ENCODE results near the gene RPS6KA2. TPM values are rescaled to one million over a fixed set of nuclear protein-coding genes. Genes with fewer than 3 reads are reported as not detected.

Gene RPS6KA2
- total and polyA plus RNA-seq, 9 donors: 24.4 to 75.5 (median 48.1) TPM

DNA sequence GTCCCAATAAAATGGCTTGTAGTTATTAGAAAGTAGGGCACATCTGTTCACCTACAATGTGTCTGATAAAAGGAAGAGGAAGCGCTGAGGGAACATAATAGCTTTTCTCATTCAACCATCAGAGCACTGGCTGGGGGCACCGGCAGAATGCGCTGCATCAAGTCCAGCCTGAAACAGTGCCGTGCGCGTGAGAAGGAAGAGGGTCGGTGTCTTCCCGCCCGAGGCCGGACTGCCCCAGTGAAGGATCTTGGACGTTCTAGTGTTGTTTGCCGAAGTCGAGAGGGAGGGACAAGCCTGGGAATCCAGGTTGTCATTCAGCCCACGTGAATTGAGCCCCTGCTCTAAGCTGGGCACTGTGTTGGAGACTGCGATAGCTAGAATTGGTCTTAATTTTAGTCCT lies 182.6 kb downstream of the RPS6KA2 start:
- H3K27ac ChIP-seq: no peak overlapping the region
- no peak overlapping the region for H3K4me3 ChIP-seq
- WGBS, 3 donors: 93 to 95% (median 94%) methylated on average over 15 of the region's 15 CpGs
- no peak for DNase-seq
- H3K36me3 ChIP-seq: no peaks in the 10 kb centered on the region
- no peaks in the 10 kb centered on the region for H3K27me3 ChIP-seq
- H3K4me1 ChIP-seq (ENCODE audit: insufficient read depth): no peaks in the 10 kb centered on the region
- intact Hi-C loops (cut with DNase I): no loop called here
- H3K9me3 ChIP-seq: no peaks in the 10 kb centered on the region
- no peak for TF ChIP-seq EP300 (IDR thresholded peaks at IDR 0.05)
- no peak for TF ChIP-seq POLR2A (IDR thresholded peaks at IDR 0.05)
- TF ChIP-seq, protein P1, sequence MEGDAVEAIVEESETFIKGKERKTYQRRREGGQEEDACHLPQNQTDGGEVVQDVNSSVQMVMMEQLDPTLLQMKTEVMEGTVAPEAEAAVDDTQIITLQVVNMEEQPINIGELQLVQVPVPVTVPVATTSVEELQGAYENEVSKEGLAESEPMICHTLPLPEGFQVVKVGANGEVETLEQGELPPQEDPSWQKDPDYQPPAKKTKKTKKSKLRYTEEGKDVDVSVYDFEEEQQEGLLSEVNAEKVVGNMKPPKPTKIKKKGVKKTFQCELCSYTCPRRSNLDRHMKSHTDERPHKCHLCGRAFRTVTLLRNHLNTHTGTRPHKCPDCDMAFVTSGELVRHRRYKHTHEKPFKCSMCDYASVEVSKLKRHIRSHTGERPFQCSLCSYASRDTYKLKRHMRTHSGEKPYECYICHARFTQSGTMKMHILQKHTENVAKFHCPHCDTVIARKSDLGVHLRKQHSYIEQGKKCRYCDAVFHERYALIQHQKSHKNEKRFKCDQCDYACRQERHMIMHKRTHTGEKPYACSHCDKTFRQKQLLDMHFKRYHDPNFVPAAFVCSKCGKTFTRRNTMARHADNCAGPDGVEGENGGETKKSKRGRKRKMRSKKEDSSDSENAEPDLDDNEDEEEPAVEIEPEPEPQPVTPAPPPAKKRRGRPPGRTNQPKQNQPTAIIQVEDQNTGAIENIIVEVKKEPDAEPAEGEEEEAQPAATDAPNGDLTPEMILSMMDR (IDR thresholded peaks at IDR 0.05): no peak

DNA sequence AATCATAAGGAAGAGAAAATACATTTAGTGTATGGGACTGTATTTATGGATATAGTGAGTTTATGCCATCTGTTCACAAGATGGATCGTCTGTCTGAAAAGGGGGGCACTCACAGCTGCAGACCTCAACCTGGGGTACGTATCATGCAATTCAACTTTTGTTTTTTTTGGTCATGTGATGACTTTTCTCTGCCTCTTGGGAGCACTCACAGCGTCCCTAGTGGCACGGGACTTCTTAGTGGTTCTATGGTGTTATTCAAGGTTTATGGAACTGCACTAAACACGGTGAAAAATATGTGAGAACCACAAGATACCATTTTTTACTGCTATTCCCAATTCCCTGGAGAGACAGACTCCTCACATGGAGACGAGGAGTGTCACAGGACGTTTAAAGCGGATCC lies 183.9 kb downstream of the RPS6KA2 start:
- no peak overlapping the region for H3K27ac ChIP-seq
- intact Hi-C loops (cut with DNase I): no loop called here
- no peaks in the 10 kb centered on the region for H3K4me1 ChIP-seq (ENCODE audit: insufficient read depth)
- H3K4me3 ChIP-seq: no peak overlapping the region
- no peaks in the 10 kb centered on the region for H3K9me3 ChIP-seq
- 78 to 88% (median 84%) methylated on average over 8 of the region's 8 CpGs for WGBS, 3 donors
- no peak for DNase-seq
- no peak for TF ChIP-seq EP300 (IDR thresholded peaks at IDR 0.05)
- no peak for TF ChIP-seq POLR2A (IDR thresholded peaks at IDR 0.05)
- TF ChIP-seq, protein P1 (IDR thresholded peaks at IDR 0.05): no peak
- no peaks in the 10 kb centered on the region for H3K36me3 ChIP-seq
- no peaks in the 10 kb centered on the region for H3K27me3 ChIP-seq

DNA sequence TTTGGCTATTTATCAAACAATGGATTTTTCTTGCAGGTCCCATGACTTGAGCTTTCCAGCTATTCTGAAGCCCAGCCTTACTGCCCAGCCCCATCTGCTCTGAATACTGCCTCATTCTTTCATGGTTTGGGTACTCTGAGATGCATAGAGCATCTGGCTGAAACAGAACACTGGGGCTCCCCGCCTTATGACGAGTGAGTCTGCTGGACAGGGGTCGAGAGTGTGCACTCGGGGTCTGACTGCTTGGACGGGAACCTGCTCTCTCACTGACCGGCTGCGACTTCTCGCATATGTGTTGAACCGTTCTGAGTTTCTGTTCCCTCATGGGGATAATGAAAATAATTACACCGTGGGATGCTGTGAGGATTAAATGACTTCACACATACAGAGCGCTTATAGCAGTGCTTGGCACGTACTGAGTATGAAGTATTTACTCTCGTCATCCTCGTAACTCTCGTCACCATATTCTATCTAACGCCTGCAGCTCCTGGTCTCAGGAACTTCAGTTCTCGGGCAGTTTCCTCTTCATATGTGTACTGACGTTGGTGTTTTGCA lies 184.8 kb downstream of the RPS6KA2 start:
- TF ChIP-seq, protein P1 (IDR thresholded peaks at IDR 0.05): no peak
- no peak for TF ChIP-seq EP300 (IDR thresholded peaks at IDR 0.05)
- TF ChIP-seq POLR2A (IDR thresholded peaks at IDR 0.05): no peak
- Histone ChIP-seq H3K27ac (no peak overlapping the region), H3K36me3 (no peaks in the 10 kb centered on the region), H3K4me3 (no peak overlapping the region), H3K27me3 (no peaks in the 10 kb centered on the region), H3K9me3 (no peaks in the 10 kb centered on the region), H3K4me1 (ENCODE audit: insufficient read depth) (no peaks in the 10 kb centered on the region)
- 82 to 88% (median 86%) methylated on average over 18 of the region's 18 CpGs for WGBS, 3 donors
- intact Hi-C loops (cut with DNase I): no loop called here
- no peak for DNase-seq

DNA sequence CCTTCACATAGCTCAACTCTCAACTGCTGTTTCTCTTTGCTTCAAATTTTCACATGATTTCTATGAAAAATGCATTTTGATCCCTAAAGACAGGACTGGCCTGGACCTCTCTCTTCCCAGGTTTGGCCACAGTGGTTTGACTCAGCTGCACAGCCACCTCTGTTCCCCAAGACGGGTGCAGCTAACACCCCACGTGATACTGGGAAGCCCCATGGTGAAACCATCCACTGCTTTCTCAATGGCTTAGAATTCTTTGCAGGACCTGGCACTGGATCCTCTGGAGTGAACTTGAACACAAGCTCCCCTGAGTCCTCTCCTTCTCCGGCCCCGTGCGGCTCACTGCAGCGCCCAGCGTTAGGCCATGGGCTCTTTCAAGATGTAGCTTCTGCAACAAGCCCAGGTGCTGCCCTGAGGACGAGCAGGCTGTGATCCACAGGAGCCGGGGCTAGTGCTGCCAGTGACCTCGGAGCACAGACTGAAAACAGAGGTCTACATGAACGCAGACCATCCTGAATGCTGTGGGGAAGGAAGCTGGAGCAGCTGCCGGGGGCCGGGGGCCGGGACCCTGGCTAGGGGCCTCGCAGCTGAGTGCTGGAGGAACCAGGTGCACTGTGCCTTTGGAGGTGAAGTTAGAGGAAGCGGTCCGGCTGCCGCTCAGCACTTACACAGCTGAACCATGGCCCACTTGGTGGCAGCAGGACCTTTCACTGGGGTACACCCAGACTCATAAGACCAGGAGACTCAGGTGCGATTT lies 185.5 kb downstream of the RPS6KA2 start:
- H3K27me3 ChIP-seq: no peaks in the 10 kb centered on the region
- WGBS, 3 donors: 79 to 84% (median 82%) methylated on average over 19 of the region's 19 CpGs
- TF ChIP-seq, protein P1 (IDR thresholded peaks at IDR 0.05): no peak
- TF ChIP-seq POLR2A (IDR thresholded peaks at IDR 0.05) (no peak), EP300 (IDR thresholded peaks at IDR 0.05) (no peak)
- H3K4me1 ChIP-seq (ENCODE audit: insufficient read depth): no peaks in the 10 kb centered on the region
- no peak for DNase-seq
- H3K27ac ChIP-seq: no peak overlapping the region
- H3K36me3 ChIP-seq: no peaks in the 10 kb centered on the region
- H3K4me3 ChIP-seq: no peak overlapping the region
- no peaks in the 10 kb centered on the region for H3K9me3 ChIP-seq
- intact Hi-C loops (cut with DNase I): no loop called here
